Smooth muscle cell of the brain vasculature (primary cell): ENCODE results near the gene BUB3.

Experiments used
- DNase-seq: peaks from one replicate; pipeline ENCODE4 v3.0.0-alpha.2; 2012; ENCODE audit warnings: low read depth, low spot score

Gene BUB3

GRCh38 chr10:123204127-123204461 is 49.9 kb downstream of the BUB3 start:
- DNase-seq, result no peak

DNA sequence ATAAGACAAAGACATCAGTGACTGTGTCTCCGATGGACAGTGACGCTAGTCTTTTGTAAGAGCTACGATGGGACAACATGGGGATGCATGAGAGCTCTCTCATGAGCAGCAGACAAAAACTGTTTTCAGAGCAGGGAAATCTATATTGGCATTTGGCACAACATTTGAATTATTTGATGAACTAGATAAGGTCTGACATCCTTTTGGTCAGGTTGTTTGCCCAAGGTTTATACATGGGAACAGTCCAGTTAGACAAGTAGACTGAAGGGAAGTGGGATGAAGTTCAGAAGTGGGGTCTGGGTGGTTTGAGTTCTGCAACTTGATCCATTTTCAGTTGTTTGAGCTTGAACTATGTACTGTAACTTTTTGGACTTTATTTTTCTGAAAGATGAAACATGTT is 50.8 kb downstream of the BUB3 start:
- no peak for DNase-seq

DNA sequence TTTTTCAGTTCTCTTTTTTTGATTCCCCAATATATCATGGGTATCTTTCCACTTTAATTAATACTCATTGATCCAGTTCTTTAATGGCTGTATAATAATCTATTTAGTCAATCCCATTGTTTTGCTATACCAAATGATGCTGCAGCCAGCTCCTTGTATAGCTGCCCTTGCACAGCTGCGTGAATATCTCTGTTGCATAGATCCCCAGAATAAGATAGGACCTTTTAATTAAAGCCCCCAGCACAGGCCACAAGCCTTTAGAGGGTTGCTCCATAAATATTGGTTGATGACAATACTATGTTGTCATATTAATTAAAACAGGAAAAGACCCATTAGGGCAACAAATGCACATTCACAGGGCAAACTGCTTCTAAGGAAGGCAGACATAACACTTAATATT is 57.9 kb downstream of the BUB3 start:
- DNase-seq, result no peak

- no peak for DNase-seq
These were observed 58.4 kb downstream of the BUB3 start for GRCh38 chr10:123212640-123213039.

DNA sequence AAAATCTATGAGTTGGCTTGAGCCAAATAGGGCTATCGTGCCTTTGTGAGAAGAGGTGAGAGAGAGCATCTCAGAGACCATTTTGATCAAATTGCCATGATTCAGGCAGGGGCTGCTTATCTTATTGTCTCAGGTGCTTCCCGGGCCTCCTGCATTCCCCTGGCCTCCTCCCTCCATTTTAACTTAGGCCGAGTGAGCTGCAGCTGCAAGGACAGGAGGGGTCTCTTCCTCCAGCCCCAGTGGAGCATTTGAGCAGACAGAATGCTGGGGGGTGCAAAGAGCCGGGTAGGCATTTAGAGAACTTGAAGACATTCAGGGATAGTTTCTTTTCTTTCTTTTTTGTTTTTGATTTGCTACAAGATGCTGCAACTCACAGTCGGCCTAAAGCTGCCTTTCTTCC is 59.0 kb downstream of the BUB3 start:
- DNase-seq, result no peak
